DND-41 (cell line): ENCODE results near the gene NDUFA8.

Source experiments
- CTCF ChIP-seq: IDR thresholded peaks from 2 replicates; pipeline ENCODE4 v1.5.1; 2012; ENCODE audit warnings: borderline replicate concordance, low read length, moderate library complexity, mild to moderate bottlenecking; ENCODE audit not compliant: poor library complexity, severe bottlenecking; ENCODE audit errors: extremely low read depth
- EZH2 ChIP-seq: IDR thresholded peaks from 3 replicates; pipeline ENCODE4 v1.6.1; 2012; ENCODE audit warnings: borderline replicate concordance, low read depth, mild to moderate bottlenecking, moderate library complexity, low read length, inconsistent platforms; ENCODE audit not compliant: severe bottlenecking

GRCh38 chr9:122207096-122207495, 47.5 kb upstream of the NDUFA8 start:
- TF ChIP-seq EZH2 (no peak), CTCF (no peak)
